GM19099 (cell line): ENCODE data around the gene INHBA.

Experiments
- POLR2A ChIP-seq: IDR thresholded peaks from 3 replicates; pipeline ENCODE4 v1.6.1; 2011; ENCODE audit warnings: low read depth; ENCODE audit not compliant: insufficient read length; ENCODE audit errors: extremely low read depth

The INHBA gene

GRCh38 chr7:41702635-41703371 is at the start of gene INHBA:
Gene INHBA (minus strand): TSS chr7:41703090. CDS start chr7:41700374, 2,716 bp downstream.
- TF ChIP-seq POLR2A = no peak

GRCh38 chr7:41752615-41753014 is 49.7 kb upstream of the INHBA start:
- no peak for TF ChIP-seq POLR2A

DNA sequence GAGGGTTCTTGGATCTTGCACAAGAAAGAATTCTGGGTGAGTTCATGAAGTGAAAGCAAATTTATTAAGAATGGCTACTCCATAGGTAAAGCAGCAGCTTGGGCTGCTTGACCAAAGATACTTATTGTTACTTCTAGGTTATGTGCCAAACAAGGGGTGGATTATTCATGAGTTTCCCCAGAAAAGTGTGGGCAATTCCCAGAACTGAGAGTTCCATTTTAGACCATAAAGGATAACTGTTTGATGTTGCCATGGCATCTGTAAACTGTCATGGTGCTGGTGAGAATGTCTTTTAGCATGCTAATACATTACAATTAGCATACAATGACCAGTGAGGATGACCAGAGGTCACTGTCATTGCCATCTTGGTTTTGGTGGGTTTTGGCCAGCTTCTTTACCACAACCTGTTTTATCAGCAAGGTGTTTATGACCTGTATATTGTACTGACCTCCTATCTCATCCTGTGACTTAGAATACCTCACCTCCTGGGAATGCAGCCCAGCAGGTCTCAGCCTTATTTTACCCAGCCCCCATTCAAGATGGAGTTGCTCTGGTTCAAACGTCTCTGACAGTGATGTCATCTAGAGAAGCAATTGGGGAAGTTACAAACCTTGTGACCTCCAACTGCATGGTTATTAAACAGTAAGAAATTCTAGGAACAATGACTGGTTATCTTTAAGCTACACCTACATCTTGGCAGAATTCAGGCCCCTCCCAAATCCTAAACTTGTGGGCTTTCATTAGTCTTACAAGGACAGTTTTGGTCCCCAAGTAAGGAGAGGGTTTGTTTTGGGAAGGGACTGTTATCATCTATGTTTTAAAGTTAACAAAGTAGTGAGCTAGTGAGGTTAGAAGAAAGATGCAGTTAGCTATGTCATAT is 48.0 kb upstream of the INHBA start:
- no peak for TF ChIP-seq POLR2A

DNA sequence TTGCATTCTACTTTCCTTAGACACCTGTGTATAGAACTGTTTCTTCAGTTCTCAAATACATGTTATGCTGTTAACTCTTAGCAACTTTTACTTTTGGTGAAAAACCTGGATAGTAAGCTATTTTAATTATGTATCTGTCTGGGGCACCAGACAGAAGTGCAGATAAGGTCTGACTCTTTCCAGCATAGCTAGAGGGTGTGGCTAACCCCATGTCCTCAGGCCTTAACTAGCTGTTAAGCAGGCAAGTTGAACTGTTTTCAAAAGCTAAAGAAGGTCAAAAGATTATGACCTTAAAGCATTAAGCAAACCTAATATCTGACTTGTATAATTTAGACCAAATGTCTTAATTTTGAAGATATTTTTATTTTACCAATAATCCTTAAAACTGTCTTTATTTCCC is 45.1 kb upstream of the INHBA start:
- TF ChIP-seq POLR2A = no peak

DNA sequence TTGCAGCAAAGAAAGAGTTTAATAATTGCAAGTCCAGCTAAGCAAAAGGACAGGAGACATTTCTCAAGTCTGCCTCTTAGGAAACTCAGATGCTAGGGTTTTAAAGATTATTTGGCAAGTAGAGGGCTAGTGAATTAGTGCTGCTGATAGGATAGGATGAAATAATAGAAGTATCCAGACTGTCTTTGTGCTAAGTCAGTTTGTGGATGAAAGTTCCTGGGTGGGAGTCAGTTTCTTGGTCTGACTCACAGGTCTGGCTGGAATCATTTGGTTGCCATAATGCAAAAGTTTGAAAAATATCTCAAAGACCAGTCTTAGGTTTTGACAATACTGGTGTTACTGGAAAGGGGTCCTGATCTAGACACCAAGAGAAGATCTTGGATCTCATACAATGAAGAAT is 42.6 kb upstream of the INHBA start:
- no peak for TF ChIP-seq POLR2A

DNA sequence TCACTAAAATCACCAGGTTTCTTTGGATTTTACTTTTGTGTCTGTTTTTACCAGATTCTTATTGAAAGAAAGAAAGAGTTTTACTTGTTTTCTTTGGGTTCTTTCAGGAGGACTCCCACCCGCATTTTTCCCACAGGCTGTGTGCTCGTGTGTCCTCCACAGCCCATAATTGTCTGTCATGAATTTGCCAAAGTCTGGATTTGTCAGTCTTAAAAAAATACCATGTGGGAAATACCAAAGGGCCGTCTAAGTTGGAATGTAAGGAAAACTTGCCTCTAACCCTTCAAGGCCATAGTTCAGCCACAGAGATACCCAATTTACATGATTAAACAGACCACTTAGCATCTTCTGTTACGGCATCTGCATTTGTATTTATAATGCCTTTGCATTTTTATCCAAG is 41.3 kb upstream of the INHBA start:
- no peak for TF ChIP-seq POLR2A

DNA sequence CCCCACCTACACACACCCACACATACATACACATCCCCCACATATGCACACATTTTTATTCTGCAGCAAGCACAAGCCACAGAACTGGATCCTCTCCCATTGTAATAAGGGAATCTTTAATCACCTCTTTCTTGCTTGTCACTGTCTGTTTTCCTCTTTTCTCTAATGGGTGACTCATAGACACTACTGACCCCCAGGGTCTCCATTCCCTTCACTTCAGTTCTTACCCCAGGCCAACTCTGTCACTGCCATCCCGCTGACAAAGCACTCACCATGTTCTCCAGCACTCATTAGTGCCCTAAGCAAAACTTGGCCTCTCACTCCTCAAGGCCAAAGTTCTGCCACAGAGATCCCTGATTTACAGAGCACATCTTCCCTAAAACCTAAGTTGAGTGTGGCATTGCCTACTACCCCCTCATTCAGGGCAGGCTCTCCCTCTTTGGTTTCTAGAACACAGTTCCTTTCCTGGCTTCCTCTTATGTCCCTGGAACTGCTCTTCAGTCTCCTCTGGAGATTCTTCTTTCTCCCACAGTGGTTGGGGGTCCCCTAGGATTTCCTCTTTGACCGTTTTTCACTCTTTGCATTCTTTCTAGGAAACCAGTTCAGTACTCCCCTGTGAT is 39.6 kb upstream of the INHBA start:
- no peak for TF ChIP-seq POLR2A

DNA sequence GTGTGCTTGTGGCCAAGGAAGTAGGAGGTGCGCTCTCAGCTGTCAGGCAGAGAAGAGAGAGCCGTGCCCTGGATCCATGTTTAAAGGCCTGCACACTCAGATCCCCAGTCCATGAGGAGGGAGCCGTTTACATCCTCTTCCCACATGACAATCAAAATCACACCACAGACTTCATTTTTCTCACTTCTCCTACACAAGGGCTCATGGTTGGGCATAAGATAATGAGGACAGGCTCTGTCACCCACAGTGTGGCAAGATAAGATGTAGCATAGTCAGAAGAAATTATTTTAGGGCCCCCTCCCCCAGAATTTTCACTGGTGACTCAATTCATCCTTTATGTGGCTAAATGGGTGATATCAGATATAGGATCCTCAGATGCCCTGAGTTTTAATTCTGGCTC is 35.9 kb upstream of the INHBA start:
- no peak for TF ChIP-seq POLR2A

GRCh38 chr7:41738336-41738735 is 35.4 kb upstream of the INHBA start:
- no peak for TF ChIP-seq POLR2A

DNA sequence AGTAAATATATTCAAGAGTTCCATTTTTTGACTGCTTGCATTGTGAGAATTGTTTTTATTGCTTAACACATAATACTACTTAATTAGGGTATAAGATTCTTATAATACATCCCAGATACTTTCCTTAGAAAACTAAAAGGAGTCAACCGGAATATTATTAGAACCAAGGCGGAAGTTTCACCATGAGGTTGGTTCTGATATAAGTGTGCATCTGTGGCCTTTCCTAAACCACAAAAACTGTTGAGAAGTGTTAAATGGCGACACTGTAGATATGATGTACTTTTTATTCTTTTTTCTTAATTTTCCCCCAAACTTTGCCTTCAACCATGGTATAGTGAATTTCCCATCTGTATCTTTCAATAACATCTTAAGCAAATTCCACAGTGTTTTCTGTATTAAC is 32.3 kb upstream of the INHBA start:
- TF ChIP-seq POLR2A = no peak

DNA sequence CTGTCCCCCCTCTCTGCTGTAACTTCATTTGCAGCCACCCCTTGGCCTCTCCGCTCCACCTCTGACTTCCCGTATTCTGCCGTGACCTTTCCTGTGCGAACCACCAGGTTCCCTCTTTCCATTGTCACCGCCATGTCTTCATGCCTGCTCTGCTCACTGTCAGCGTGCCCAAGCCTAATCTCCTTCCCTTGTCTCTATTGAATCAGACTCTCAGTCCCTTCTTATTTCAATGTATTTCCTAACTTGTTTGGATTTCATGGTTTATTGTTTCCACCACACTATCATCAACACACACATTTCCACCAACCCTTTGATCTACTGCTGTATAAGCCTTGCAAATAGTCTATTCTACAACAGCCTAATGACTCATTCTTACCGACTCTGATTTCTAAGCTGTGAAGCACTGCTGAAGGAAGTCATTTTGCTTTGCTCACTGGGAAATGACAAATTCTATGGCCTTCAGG is 30.0 kb upstream of the INHBA start:
- TF ChIP-seq POLR2A = no peak

- TF ChIP-seq POLR2A = no peak
Observed at GRCh38 chr7:41732436-41732785, 29.5 kb upstream of the INHBA start.

- no peak for TF ChIP-seq POLR2A
Observed at GRCh38 chr7:41731493-41732435, 28.9 kb upstream of the INHBA start.

- TF ChIP-seq POLR2A = no peak
Observed at GRCh38 chr7:41730668-41731067, 27.8 kb upstream of the INHBA start.
